Measurements from ENCODE around the gene CD68.

Gene CD68, protein sequence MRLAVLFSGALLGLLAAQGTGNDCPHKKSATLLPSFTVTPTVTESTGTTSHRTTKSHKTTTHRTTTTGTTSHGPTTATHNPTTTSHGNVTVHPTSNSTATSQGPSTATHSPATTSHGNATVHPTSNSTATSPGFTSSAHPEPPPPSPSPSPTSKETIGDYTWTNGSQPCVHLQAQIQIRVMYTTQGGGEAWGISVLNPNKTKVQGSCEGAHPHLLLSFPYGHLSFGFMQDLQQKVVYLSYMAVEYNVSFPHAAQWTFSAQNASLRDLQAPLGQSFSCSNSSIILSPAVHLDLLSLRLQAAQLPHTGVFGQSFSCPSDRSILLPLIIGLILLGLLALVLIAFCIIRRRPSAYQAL

DNA sequence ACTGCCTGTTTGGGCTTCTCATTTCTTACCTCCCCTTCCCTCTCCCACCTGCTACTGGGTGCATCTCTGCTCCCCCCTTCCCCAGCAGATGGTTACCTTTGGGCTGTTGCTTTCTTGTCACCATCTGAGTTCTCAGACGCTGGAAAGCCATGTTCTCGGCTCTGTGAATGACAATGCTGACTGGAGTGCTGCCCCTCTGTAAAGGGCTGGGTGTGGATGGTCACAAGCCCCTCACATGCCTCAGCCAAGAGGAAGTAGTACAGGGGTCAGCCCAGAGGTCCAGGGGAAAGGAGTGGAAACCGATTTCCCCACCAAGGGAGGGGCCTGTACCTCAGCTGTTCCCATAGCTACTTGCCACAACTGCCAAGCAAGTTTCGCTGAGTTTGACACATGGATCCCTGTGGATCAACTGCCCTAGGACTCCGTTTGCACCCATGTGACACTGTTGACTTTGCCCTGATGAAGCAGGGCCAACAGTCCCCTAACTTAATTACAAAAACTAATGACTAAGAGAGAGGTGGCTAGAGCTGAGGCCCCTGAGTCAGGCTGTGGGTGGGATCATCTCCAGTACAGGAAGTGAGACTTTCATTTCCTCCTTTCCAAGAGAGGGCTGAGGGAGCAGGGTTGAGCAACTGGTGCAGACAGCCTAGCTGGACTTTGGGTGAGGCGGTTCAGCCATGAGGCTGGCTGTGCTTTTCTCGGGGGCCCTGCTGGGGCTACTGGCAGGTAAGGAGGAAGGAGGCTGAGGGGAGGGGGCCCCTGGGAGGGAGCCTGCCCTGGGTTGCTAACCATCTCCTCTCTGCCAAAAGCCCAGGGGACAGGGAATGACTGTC is at the start of gene CD68:
Gene CD68, plus strand, starts transcription at position 638 of the 833 bp plus-strand sequence. Its CDS starts 40 bp downstream, at position 678.
- DNase-seq: no peak

DNA sequence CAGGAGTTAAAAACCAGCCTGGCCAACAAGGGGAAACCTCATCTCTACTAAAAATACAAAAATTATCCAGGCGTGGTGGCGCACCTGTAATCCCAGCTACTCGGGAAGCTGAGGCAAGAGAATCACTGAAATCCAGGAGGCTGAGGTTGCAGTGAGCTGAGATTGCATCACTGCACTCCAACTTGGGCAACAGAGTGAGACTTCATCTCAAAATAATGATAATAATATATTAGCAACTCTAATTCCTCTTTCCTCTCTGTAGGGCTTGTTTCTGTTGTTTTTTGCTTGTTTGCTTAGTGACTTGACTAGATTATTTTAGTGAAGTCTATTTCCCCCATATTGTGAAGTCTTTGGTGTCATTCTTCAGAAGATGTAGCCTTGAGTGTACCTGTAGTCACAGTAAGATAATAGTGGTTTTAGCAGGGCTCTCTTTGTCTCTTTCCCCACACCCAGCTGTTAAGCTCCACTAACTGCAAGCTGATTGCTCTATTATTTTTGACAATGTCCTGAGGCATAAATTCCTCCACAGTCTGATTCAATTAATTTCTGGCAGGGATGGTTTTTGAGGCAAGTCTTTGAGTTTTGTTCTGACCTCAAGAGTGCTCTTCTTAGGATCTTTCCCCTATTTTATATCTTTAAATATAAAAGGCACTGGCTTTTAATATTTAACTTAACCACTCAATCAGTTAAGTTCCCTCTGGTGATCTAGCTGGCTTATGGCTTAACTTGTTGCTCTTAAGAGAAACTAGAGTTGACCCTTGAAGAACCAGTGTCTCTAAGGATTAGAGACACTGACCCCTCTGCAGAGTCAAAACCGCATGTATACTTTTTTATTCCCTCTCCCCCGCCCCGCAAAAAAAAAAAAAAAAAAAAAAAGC is 49.2 kb upstream of the CD68 start:
- DNase-seq: no peak

DNA sequence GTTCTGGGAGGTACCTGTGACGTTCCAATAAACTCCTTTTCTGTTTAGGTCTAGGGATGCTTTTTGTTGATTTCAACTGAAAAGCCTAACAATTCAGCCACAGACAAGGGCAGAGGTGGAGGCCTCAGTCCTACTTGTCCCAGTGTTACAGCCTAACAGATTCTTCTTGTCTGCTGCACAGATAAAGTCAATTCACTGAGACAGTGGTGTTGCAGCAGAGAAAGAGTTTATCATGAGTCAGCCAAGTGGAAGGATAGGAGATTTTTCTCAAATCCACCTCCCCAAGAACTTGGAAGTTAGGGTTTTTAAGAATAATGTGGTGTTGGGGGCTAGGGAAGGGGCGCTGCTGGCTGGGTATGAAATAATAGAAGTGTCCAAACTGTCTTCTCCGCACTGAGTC is 41.4 kb upstream of the CD68 start:
- no peak for DNase-seq

DNA sequence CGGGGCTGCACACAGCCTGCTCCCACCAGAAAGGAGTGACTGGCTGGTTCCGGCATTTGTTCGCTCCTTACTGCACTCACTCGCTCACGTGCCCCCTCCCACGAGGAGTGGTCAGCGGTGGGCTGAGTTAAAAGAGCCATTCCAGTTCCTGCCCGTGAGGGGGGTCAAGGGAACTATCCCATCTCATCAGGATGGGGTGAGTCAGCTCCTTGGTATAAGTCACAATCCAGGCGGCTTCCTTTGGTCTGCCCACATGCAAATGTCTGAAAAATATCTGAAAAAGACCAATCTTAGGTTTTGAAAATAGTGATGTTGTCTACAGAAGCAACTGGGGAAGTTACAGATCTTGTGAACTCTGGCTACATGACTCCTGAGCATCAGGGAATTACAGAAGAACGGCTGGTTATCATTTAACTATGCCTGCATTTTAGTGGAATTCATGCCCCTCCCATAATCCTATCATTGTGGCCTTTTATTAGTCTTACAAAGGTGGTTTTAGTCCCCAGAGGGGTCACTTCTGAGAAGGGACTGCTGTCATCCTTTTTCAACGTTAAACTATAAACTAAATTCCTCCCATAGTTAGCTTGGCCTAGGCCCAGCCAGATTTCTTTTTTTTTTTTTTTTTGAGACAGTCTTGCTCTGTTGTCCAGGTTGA is 40.4 kb upstream of the CD68 start:
- DNase-seq: no peak

DNA sequence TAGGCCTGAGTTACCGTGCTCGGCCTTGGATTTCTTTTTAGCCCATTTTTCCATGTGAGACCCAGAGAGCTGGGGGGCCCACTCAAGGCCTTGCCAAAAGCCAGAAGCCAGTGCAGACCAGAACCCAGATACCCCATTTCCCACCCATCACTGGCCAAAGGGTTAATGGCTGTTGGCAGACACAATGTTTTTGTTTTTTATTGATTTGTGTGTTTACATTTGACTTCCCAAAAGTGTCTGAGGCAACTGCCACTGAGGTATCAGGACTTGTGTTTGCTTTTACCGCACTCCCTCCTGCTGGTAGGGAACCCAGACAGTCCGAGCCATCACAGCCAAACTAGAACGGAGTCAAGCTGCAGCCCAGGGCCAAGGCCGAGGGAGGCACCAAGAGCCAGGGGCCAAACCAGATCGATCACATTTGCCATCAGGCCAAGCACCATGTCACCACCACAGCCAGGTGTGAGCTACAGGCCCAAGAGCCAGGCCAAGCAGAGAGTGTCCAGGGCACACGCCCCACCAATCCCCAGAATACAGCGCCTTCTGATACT is 38.3 kb upstream of the CD68 start:
- no peak for DNase-seq

DNA sequence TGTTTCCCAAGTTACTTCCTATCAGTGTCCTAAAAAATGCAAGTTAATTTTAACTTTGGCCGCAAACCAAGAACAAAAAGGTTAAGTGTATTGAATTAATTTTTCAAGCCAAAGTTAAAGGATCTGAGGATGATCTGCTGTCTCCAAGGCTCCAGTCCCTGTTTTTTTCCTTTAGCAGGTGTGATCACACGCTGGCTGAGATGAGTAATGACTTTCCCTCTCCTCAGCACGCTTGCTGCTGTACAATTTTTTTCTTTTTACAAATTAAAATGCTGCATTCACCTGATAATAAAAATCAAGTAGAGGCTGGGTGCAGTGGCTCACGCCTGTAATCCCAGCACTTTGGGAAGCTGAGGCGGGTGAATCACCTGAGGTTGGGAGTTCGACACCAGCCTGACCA is 34.5 kb upstream of the CD68 start:
- no peak for DNase-seq

DNA sequence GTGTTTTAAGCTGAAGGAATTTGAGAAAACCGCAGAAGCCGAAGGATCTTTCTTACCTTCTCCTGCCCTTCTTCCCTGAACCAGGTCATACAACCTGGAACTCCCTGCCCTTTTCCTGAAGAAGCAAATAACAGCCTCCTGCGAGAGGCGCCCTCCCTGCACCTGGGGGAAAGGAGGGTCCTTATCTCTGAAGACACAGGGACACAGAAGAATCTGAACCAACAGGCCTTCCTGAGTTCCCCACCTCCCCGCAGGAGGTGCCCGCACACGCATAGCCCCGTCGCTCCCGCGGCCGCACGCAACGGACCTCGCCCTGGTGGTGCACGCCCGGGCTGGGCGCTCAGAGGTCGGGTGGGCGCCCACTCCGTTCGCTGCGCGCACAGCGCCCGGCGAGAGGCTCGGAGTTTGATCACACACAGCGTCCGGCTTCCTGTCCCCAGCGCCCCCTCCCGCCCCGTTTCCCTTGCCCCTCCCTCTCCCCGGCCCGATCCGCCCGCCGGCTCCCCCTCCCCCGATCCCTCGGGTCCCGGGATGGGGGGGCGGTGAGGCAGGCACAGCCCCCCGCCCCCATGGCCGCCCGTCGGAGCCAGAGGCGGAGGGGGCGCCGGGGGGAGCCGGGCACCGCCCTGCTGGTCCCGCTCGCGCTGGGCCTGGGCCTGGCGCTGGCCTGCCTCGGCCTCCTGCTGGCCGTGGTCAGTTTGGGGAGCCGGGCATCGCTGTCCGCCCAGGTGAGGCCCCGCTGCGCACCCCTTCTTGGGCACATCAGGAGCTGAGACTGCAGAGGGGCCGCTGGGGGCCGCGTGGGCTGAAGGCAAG is 30.6 kb upstream of the CD68 start, which contains the start of gene TNFSF12:
Gene TNFSF12, plus strand, starts transcription at position 474 of the 816 bp plus-strand sequence. Its CDS starts 96 bp downstream, at position 570.
- DNase-seq: no peak

DNA sequence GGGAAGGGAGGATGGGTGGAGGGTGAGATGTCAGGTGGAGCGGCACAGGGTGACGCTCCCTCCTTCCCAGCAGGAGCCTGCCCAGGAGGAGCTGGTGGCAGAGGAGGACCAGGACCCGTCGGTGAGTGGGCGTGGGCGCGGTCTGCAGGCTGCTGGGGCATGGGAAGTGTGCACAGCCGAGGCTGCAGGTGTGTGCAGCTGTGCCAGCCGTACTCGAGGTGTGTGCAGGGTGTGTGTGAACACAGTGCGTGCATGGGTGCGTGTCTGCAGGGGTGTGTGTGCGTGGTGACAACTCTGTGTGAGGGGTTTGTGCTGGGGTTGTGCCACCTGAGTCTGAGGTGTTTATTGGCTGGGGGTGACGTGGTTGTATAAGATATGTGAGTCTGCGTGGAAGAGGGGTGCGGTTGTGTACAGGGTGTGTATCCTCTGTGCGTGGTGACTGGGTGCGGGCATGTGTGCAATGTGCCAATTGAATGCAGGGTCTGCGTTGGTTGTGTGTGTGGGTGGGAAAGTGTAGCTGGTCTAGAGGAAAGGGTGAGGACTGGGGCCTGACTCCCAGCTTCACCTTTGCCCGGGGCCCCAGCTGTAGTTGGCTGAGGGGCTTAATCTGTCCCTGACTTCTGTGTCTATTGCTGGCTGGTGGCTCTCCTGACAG is 29.9 kb upstream of the CD68 start:
- no peak for DNase-seq

DNA sequence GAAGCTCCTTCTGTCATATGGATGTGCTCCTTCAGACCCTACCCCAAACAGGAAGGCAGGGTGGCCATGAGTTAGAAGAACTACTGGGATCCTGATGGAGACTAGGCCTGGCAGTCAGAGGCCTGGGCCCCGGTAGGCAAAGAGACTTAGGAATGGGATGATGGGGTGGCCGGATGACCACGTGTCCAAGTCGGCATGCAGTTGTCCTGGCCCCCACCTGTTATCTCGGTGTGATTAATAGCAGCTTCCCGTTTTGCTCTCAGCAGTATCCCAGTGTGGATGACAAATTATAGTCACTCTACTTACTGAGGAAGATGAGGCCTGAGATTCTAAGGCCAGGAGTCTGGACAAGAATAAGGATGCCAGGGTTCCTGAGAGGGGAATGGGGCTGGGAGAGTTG is 29.1 kb upstream of the CD68 start:
- no peak for DNase-seq

DNA sequence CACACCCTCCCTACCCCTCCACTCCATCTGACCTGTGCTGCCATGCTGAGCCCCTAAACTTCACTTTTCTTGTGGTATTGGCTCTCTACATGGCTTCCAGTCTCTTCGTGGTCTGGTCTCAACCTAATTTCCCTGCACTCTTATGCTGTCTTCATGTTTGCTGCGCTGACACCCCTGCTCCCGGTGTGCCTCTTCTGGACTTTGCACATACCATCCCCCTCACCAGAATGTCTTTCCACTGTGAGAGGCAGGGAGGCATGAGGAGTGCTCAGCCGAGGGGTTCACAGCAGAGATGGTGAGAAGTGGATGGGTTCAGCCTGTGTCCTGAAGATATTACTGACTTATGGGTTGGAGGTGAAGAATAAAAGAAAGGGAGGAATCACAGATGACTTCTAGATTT is 28.0 kb upstream of the CD68 start:
- DNase-seq: no peak

DNA sequence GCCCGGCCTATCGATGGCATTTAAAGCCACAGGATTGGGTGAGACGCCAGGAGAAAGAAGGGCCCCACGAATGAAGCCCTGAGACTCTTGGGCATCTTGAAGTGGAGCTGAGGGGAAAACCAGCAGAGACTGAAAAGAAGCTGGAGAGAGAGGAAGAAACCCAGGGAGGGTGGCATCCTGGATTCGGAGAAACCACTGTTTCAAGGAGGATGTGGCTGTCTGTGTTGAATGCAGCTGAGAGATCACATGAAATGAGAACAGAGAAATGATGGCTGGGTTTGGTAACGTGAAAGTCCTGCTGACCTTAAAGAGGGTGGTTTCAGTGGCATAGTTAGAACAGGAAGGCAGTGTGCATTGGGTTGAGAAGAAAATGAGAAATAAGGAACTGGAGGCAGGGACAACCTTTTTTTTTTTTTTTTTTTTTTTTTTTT is 26.8 kb upstream of the CD68 start:
- DNase-seq: no peak

DNA sequence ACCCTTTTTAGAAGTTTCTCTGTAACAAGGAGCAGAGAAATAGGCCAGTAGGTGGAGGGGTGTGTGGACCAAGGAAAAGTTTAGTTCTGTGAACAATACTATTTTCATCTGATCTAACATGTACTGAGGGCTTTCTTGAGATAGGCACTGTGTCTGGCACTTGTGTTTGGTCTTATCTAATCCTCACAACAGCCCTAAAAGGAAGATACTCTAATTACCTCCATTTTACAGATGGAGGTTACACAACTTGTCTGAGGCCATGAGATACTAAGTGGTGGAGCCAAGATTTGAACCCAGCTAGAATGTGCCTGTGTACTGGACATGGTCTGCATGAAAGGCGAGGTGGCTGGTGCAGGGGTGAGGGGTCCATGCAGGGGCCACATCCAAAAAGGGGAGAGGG is 26.1 kb upstream of the CD68 start:
- DNase-seq: no peak

DNA sequence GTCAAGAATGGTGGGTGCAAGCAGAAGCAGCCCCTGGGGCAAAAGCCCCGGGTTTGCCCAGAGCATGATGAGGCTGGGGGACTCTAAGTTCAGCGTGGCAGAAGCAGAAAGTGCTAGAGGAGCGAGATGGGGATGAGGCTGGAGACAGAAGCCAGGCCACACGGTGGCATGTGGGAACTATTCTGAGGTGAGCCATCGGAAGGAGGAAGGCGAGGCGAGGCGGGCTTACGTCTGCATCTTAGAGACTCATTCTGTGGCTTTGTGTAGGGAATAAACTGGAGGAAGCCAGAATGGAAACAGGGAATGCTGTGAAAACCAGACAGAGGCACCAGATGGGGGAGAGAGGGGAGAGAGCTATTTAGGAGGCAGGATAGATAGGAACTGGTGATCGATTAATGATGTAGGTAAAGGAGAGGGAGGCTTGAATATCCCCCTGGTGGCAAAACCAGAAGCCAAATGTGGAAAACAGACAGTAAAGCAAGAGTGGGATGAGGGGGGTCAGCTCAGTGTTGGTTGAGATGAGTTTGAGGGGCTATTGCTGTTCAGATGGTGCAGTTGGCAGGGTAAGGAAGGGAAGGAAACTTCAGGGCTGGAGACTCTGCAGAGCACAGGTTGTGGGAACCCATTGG is 24.0 kb upstream of the CD68 start:
- DNase-seq: no peak

DNA sequence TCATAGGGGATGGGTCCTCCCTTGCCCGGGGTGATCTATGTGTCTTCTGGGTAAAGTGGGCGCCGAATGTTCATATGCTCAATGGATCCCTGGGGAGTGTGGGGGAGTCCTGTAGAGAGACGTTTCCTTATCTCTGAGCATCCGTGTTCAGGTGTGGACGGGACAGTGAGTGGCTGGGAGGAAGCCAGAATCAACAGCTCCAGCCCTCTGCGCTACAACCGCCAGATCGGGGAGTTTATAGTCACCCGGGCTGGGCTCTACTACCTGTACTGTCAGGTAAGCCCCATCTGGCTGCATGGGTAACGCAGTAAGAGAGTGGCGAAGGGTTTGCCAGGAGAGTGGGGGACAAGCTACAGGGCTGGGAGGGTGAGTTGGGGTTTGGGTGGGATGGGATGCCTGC is 22.8 kb upstream of the CD68 start:
- no peak for DNase-seq

DNA sequence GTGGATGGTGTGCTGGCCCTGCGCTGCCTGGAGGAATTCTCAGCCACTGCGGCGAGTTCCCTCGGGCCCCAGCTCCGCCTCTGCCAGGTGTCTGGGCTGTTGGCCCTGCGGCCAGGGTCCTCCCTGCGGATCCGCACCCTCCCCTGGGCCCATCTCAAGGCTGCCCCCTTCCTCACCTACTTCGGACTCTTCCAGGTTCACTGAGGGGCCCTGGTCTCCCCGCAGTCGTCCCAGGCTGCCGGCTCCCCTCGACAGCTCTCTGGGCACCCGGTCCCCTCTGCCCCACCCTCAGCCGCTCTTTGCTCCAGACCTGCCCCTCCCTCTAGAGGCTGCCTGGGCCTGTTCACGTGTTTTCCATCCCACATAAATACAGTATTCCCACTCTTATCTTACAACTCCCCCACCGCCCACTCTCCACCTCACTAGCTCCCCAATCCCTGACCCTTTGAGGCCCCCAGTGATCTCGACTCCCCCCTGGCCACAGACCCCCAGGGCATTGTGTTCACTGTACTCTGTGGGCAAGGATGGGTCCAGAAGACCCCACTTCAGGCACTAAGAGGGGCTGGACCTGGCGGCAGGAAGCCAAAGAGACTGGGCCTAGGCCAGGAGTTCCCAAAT is 22.2 kb upstream of the CD68 start:
- DNase-seq: no peak

DNA sequence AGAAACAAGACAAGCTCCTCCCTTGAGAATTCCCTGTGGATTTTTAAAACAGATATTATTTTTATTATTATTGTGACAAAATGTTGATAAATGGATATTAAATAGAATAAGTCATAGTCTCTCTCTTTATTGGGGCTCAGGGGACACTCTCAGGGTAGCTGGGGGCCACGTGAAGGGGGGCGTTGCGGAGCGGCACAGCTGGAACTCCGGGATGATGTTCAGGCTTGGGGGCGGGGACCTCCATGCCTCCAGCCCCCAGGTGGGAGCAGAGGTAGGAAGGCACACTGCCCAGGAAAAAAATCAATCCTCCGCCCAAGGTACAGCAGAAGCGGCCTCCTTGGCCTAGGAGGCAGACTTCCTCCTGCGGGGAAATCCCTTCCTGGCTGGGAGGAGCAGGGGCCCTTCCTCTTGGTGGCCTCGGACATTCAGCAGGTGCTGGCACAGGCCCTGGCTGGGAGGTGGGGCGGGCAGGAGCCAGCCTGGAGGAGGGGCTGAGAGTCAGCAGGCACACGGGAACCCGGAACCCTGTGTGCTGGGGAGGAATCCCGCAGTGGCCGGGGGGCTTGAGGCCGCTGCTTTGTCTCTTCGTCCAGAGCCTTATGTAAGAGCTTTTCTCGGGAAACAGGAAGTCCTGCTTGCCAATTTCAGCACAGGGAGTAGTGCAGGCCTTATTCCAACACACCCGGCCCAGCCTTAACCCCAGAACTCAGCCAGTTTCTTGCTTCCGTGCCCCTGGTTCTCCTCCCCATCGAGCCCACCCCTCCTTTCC is 21.5 kb upstream of the CD68 start:
- no peak for DNase-seq

DNA sequence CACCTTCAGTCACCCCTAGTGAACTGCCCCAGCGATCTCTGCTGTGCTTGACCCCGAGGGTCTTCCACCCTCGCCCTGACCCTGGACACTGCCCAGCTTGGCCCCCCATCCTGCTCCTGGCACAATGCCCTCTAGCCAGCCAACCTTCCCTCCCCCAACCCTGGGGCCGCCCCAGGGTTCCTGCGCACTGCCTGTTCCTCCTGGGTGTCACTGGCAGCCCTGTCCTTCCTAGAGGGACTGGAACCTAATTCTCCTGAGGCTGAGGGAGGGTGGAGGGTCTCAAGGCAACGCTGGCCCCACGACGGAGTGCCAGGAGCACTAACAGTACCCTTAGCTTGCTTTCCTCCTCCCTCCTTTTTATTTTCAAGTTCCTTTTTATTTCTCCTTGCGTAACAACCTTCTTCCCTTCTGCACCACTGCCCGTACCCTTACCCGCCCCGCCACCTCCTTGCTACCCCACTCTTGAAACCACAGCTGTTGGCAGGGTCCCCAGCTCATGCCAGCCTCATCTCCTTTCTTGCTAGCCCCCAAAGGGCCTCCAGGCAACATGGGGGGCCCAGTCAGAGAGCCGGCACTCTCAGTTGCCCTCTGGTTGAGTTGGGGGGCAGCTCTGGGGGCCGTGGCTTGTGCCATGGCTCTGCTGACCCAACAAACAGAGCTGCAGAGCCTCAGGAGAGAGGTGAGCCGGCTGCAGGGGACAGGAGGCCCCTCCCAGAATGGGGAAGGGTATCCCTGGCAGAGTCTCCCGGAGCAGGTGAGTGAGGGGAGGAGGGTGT is 20.7 kb upstream of the CD68 start, which contains the start of gene TNFSF13:
Gene TNFSF13, plus strand, starts transcription at position 207 of the 776 bp plus-strand sequence. Its CDS starts 290 bp downstream, at position 497.
- no peak for DNase-seq
